ACC112 (cell line): ENCODE data around the gene CD8B.

ENCODE experiments used
- H2AFZ ChIP-seq: fragments of 200-600 bp; sonication (generic); one replicate; pipeline ENCODE4 v1.6.0; 2017; ENCODE audit warnings: antibody characterized with exemption, low read length; ENCODE audit not compliant: unreplicated experiment
- H3K27ac ChIP-seq: fragments of 200-600 bp; sonication (generic); 2 replicates; pipeline ENCODE4 v1.5.1; 2014; ENCODE audit warnings: low read depth, mild to moderate bottlenecking, antibody characterized with exemption, low read length, moderate library complexity
- H3K27me3 ChIP-seq: fragments of 200-600 bp; sonication (generic); 2 replicates; pipeline ENCODE4 v1.6.1; 2014; ENCODE audit warnings: mild to moderate bottlenecking, antibody characterized with exemption, low read length, moderate library complexity, mixed read lengths; ENCODE audit not compliant: insufficient read depth
- H3K36me3 ChIP-seq: fragments of 200-600 bp; sonication (generic); 2 replicates; pipeline ENCODE4 v1.6.1; 2016; ENCODE audit warnings: mild to moderate bottlenecking, antibody characterized with exemption, low read length, moderate library complexity, mixed read lengths; ENCODE audit not compliant: insufficient read depth
- H3K4me1 ChIP-seq: fragments of 200-600 bp; sonication (generic); one replicate; pipeline ENCODE4 v1.6.1; 2016; ENCODE audit warnings: low read length, mixed read lengths; ENCODE audit not compliant: insufficient read depth, unreplicated experiment, control insufficient read depth
- H3K4me3 ChIP-seq: fragments of 200-600 bp; sonication (generic); 2 replicates; pipeline ENCODE4 v1.5.1; 2014; ENCODE audit warnings: mild to moderate bottlenecking, low read depth, low read length
- H3K79me2 ChIP-seq: fragments of 200-600 bp; sonication (generic); one replicate; pipeline ENCODE4 v1.6.0; 2016; ENCODE audit warnings: low read length; ENCODE audit not compliant: control insufficient read depth, unreplicated experiment, insufficient read depth

CD8B gene

GRCh38 chr2:86785456-86785855 lies 76.2 kb downstream of the CD8B start:
- Histone ChIP-seq H3K36me3 (no peaks in the 10 kb centered on the region), H3K79me2 (no peaks in the 10 kb centered on the region), H3K4me1 (peaks cover 5% of the 10 kb centered on the region), H3K27me3 (peaks cover 35% of the 10 kb centered on the region), H3K4me3 (no peak overlapping the region), H2AFZ (no peak overlapping the region), H3K27ac (no peak overlapping the region)

GRCh38 chr2:86783615-86784339 lies 77.9 kb downstream of the CD8B start:
- Histone ChIP-seq H3K36me3 (no peaks in the 10 kb centered on the region), H3K27me3 (peaks cover 19% of the 10 kb centered on the region), H3K27ac (no peak overlapping the region), H3K4me3 (no peak overlapping the region), H2AFZ (no peak overlapping the region), H3K4me1 (no peaks in the 10 kb centered on the region), H3K79me2 (no peaks in the 10 kb centered on the region)

DNA sequence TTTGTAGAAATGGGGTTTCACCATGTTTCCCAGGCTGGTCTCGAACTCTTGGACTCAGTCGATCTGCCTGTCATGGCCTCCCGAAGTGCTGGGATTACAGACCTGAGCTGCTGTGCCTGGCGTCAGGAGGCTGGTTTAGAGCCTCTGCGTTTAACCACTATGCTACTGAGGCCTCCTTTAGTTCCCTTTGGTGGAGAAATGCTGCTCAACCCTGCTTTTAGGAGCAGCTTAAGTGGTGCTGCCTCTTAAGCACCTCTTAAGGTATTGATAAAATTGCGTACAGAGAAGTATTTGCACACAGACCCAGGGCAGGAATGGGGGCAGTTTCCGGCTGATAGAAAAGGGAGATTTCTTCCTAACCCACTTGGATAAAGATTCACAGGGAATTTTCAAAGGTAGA lies 78.9 kb downstream of the CD8B start:
- Histone ChIP-seq H3K4me1 (no peaks in the 10 kb centered on the region), H3K36me3 (no peaks in the 10 kb centered on the region), H3K4me3 (no peak overlapping the region), H2AFZ (no peak overlapping the region), H3K27me3 (peaks cover 9% of the 10 kb centered on the region), H3K27ac (no peak overlapping the region), H3K79me2 (no peaks in the 10 kb centered on the region)

GRCh38 chr2:86781363-86781762 lies 80.3 kb downstream of the CD8B start:
- no peaks in the 10 kb centered on the region for H3K36me3 ChIP-seq
- H3K27me3 ChIP-seq: 0 out of 2 replicates have a peak, but pooled peaks cover 3% of the 10 kb centered on the region
- H3K4me3 ChIP-seq: no peak overlapping the region
- no peak overlapping the region for H3K27ac ChIP-seq
- H3K79me2 ChIP-seq: no peaks in the 10 kb centered on the region
- H3K4me1 ChIP-seq: no peaks in the 10 kb centered on the region
- no peak overlapping the region for H2AFZ ChIP-seq

GRCh38 chr2:86779971-86780370 lies 81.7 kb downstream of the CD8B start:
- H3K36me3 ChIP-seq: no peaks in the 10 kb centered on the region
- H3K4me1 ChIP-seq: no peaks in the 10 kb centered on the region
- H3K27ac ChIP-seq: no peak overlapping the region
- H3K27me3 ChIP-seq: 0 out of 2 replicates have a peak, but pooled peaks cover 3% of the 10 kb centered on the region
- H2AFZ ChIP-seq: no peak overlapping the region
- H3K4me3 ChIP-seq: no peak overlapping the region
- no peaks in the 10 kb centered on the region for H3K79me2 ChIP-seq

GRCh38 chr2:86778957-86779356 lies 82.7 kb downstream of the CD8B start:
- H3K4me1 ChIP-seq: no peaks in the 10 kb centered on the region
- 0 out of 2 replicates have a peak, but pooled peaks cover 3% of the 10 kb centered on the region for H3K27me3 ChIP-seq
- H2AFZ ChIP-seq: no peak overlapping the region
- 0 out of 2 replicates have a peak, but pooled peaks cover under 1% of the 10 kb centered on the region for H3K36me3 ChIP-seq
- no peak overlapping the region for H3K27ac ChIP-seq
- no peak overlapping the region for H3K4me3 ChIP-seq
- H3K79me2 ChIP-seq: no peaks in the 10 kb centered on the region

GRCh38 chr2:86776532-86776931 lies 85.2 kb downstream of the CD8B start:
- H3K4me3 ChIP-seq: no peak overlapping the region
- peaks cover 4% of the 10 kb centered on the region for H3K36me3 ChIP-seq
- H3K27me3 ChIP-seq: no peaks in the 10 kb centered on the region
- H3K27ac ChIP-seq: no peak overlapping the region
- H3K4me1 ChIP-seq: no peaks in the 10 kb centered on the region
- no peaks in the 10 kb centered on the region for H3K79me2 ChIP-seq
- H2AFZ ChIP-seq: no peak overlapping the region

DNA sequence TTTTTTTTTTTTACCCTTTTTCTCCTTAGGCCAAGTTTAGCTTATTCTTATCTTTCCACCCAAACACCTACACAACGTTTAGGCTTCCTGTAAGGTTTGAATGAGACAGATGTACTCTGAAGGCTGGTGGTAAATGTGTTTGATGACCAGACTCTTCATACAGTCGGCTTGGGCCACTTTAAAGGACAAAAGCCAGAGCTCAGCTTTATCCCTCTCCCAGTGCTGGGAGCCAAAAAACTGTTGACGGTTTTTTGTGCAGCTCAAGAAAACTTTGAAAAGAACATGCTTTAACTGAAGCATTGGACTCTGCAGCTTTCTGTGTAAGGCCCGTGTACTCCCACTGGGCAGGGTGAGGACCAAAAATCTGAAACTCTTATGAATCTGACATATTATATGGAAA lies 86.3 kb downstream of the CD8B start:
- peaks cover 6% of the 10 kb centered on the region for H3K36me3 ChIP-seq
- no peak overlapping the region for H3K4me3 ChIP-seq
- no peaks in the 10 kb centered on the region for H3K4me1 ChIP-seq
- no peaks in the 10 kb centered on the region for H3K79me2 ChIP-seq
- H3K27me3 ChIP-seq: no peaks in the 10 kb centered on the region
- H3K27ac ChIP-seq: no peak overlapping the region
- no peak overlapping the region for H2AFZ ChIP-seq

DNA sequence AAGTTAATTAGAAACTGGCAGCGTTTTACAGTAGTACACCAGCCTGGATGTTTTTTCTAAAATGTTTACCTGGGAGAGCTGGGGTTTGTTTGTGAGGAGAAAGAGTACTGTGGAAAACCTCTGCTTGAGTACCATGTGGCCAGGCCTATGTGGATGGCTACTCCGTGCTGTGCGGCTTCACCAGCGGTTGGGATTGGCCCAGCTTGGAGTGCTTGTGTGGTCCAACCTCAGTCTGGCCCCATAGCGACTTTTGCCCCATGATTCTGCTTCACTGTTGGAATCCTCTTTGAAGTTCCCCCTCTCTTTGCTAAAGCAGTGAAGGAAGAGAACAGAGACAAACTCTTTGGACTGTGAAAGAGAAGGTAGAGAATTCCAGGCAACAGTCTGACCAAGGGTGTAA lies 86.8 kb downstream of the CD8B start:
- Histone ChIP-seq H3K27me3 (no peaks in the 10 kb centered on the region), H3K36me3 (peaks cover 6% of the 10 kb centered on the region), H3K4me1 (no peaks in the 10 kb centered on the region), H3K79me2 (no peaks in the 10 kb centered on the region), H3K4me3 (no peak overlapping the region), H3K27ac (no peak overlapping the region), H2AFZ (no peak overlapping the region)

DNA sequence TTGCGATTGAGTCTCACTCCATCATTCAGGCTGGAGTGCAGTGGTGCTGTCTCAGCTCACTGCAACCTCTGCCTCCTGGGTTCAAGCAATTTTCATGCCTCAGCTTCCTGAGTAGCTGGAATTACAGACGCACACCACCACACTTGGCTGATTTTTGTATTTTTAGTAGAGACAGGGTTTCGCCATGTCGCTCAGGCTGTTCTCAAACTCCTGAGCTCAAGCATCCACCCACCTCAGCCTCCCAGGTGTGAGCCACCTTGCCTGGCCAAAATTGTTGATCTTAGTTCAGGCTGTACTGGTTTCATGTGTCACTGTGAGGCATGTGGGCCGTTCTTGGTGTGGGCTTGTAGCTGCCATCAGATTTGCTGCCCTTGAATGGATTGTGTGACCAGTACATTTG lies 89.1 kb downstream of the CD8B start:
- H3K4me1 ChIP-seq: no peaks in the 10 kb centered on the region
- H3K4me3 ChIP-seq: no peak overlapping the region
- H3K27me3 ChIP-seq: no peaks in the 10 kb centered on the region
- H3K79me2 ChIP-seq: no peaks in the 10 kb centered on the region
- H3K36me3 ChIP-seq: peaks cover 6% of the 10 kb centered on the region
- no peak overlapping the region for H2AFZ ChIP-seq
- H3K27ac ChIP-seq: no peak overlapping the region

DNA sequence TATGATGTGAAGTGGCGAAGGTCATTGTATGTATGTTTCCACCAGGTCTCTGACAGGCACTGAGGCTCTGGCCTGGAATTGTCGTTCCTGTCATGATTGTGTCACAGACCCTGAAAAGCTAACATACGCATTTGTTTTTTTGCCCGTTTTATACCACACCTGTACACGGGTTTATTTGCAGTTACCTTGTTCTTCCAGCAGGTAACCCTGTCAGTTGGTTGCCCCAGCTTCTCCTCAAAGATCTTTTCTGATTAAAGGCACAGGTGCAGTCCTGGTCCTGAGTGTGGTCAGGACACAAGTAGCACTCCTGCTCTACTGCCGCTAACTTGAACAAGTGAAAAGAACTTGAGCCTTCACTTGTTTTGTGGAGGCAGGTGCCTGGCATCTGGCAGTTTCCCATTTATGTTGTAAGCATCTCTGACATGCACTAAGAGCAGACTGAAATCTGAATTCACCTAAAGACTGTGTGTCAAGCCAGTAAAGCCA lies 90.8 kb downstream of the CD8B start:
- no peak overlapping the region for H2AFZ ChIP-seq
- no peaks in the 10 kb centered on the region for H3K27me3 ChIP-seq
- no peaks in the 10 kb centered on the region for H3K79me2 ChIP-seq
- no peak overlapping the region for H3K27ac ChIP-seq
- H3K4me3 ChIP-seq: no peak overlapping the region
- H3K4me1 ChIP-seq: no peaks in the 10 kb centered on the region
- peaks cover 7% of the 10 kb centered on the region for H3K36me3 ChIP-seq
